Colonic mucosa (tissue), 4 donors: ENCODE measurements around the gene HERC2. TPM values are rescaled to one million over a fixed set of nuclear protein-coding genes. Genes with fewer than 3 reads are reported as not detected.

Experiments
- DNase-seq: peaks from one replicate; pipeline ENCODE4 v3.0.0-alpha.2; 2020
- H3K27ac ChIP-seq: fragments of 200-600 bp; one replicate; pipeline ENCODE4 v1.8.0; 2021
- H3K27me3 ChIP-seq: fragments of 200-600 bp; one replicate; pipeline ENCODE4 v1.8.0; 2021
- H3K36me3 ChIP-seq: fragments of 200-600 bp; one replicate; pipeline ENCODE4 v1.8.0; 2021
- H3K4me1 ChIP-seq: fragments of 200-600 bp; one replicate; pipeline ENCODE4 v1.8.0; 2021; ENCODE audit warnings: mild to moderate bottlenecking
- H3K4me3 ChIP-seq: fragments of 200-600 bp; one replicate; pipeline ENCODE4 v1.8.0; 2021
- H3K9ac ChIP-seq, 2 donors: one replicate each; pipeline ENCODE4 v1.7.0; 2013; ENCODE audit warnings: control low read depth in 2 of 2, low read depth in 2 of 2, low read length in 2 of 2
- H3K9me3 ChIP-seq: fragments of 200-600 bp; one replicate; pipeline ENCODE4 v1.8.0; 2021
- CTCF ChIP-seq: fragments of 200-600 bp; IDR thresholded peaks from one replicate; pipeline ENCODE4 v1.8.0; 2022; ENCODE audit warnings: antibody characterized with exemption, mild to moderate bottlenecking
- intact Hi-C: fragments of 100-400 bp; cut with DNase I; formaldehyde crosslinking; loops from one replicate; pipeline ENCODE4 v1.14.1; 2022
- total RNA-seq, 2 donors: library from RNA; stranded (reverse); fragmentation: NEBNext Ultra II Directional in 1 of 2; extraction: Animal tissue kit (Norgen Biotek cat#: 25700) in 1 of 2; gene quantifications; one replicate each; pipeline ENCODE4 v1.2.1, GENCODE V29; 2021
- donor health status: healthy.
- donor health status: DM: no; HTN: no; CAD: no.
- donor health status: DM: no; HTN: no; CAD: no.

Gene HERC2
- total RNA-seq, 2 donors from 2014 or later: 50.8 to 71.2 TPM

DNA sequence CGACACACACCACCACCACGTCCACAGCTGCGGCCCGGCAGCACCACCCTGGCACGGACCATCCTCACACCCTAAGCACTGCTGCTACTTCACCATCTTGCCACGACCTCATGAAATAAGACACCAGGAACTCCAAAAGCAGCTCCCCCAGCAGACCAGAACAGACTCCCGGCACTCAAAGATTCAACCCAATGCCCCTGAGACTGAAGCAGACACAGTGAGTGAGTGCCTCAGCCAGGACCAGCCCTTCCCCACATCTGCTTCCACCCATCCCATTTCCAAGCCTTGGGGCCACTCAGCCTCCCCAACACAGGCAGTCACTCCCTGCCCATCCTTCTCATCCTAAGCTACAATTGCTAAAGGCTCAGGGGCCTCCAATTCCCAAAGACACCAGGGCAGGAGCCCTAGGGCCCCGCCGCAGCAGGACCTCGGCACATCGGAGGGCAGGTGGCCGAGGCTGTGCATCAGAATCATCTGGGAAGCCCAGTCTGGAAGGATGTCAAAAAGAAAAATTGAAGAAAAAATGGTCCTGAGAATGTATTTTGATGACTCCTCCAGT, 204.5 kb downstream of the HERC2 start:
- no peaks in the 10 kb centered on the region for H3K9me3 ChIP-seq
- no peaks in the 10 kb centered on the region for H3K27me3 ChIP-seq
- no peak overlapping the region for H3K9ac ChIP-seq
- no peak for DNase-seq
- H3K27ac ChIP-seq: no peak overlapping the region
- H3K36me3 ChIP-seq: peaks cover 15% of the 10 kb centered on the region
- no peaks in the 10 kb centered on the region for H3K4me1 ChIP-seq
- no peak overlapping the region for H3K4me3 ChIP-seq
- TF ChIP-seq CTCF: no peak
- intact Hi-C loops: no loop called here

GRCh38 chr15:28116521-28117431, 205.2 kb downstream of the HERC2 start:
- no peaks in the 10 kb centered on the region for H3K4me1 ChIP-seq
- no peak for DNase-seq
- intact Hi-C loops: no loop called here
- H3K27ac ChIP-seq: no peak overlapping the region
- TF ChIP-seq CTCF: no peak
- peaks cover 15% of the 10 kb centered on the region for H3K36me3 ChIP-seq
- H3K4me3 ChIP-seq: no peak overlapping the region
- no peak overlapping the region for H3K9ac ChIP-seq
- no peaks in the 10 kb centered on the region for H3K27me3 ChIP-seq
- H3K9me3 ChIP-seq: no peaks in the 10 kb centered on the region

DNA sequence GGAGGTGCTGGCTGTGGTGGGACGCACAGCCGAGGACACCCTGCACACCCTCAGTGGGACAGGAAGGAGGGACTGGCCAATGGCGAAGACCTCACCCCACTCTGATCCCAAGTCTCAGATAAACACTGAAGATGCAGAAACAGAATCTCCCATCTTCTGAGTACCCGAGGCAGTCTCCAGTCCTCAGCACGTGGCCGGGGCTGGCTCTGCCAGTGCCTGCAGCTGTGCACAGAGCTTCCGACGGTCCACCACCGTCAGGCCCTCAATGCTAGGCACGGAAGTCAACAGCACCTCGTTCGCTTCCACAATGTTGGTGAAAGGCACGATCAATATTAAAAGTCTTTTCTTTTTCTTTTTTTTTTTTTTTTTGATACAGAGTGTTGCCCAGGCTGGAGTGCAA, 206.1 kb downstream of the HERC2 start:
- intact Hi-C loops: no loop called here
- DNase-seq: no peak
- Histone ChIP-seq H3K27me3 (no peaks in the 10 kb centered on the region), H3K9me3 (no peaks in the 10 kb centered on the region), H3K4me1 (no peaks in the 10 kb centered on the region), H3K9ac (no peak overlapping the region), H3K36me3 (peaks cover 15% of the 10 kb centered on the region), H3K4me3 (no peak overlapping the region), H3K27ac (no peak overlapping the region)
- no peak for TF ChIP-seq CTCF

- DNase-seq: no peak
- intact Hi-C loops: no loop called here
These were observed 207.0 kb downstream of the HERC2 start for GRCh38 chr15:28114721-28115622.

More at GRCh38 chr15:28114721-28115622, 207.0 kb downstream of the HERC2 start:
- H3K9me3 ChIP-seq: no peaks in the 10 kb centered on the region
- H3K4me1 ChIP-seq: no peaks in the 10 kb centered on the region
- peaks cover 15% of the 10 kb centered on the region for H3K36me3 ChIP-seq
- no peaks in the 10 kb centered on the region for H3K27me3 ChIP-seq
- no peak overlapping the region for H3K4me3 ChIP-seq
- no peak overlapping the region for H3K27ac ChIP-seq
- TF ChIP-seq CTCF: no peak
- no peak overlapping the region for H3K9ac ChIP-seq
